Measurements from ENCODE around the gene EPS15.

EPS15 gene

GRCh38 chr1:51369171-51369570, 149.9 kb downstream of the EPS15 start:
- no peak for DNase-seq

DNA sequence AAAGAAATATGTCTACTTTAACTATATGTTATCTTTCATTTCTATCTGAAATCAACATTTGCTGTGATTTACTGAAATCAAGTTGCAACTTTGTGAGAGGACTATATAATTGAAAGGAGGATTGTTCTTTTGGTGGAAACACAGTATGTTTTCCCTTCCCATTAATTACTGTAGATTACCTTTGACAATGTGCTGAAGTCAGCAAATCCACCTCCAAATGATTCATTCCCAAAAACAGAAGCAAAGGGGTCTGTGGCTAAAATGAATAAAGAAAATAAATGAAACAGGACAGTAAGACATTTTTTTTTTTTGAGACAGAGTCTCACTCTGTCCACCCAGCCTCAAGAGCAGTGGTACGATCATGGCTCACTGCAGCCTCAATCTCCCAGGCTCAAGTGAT, 153.3 kb downstream of the EPS15 start:
- no peak for DNase-seq

GRCh38 chr1:51359879-51360278, 159.2 kb downstream of the EPS15 start:
- DNase-seq, result no peak

DNA sequence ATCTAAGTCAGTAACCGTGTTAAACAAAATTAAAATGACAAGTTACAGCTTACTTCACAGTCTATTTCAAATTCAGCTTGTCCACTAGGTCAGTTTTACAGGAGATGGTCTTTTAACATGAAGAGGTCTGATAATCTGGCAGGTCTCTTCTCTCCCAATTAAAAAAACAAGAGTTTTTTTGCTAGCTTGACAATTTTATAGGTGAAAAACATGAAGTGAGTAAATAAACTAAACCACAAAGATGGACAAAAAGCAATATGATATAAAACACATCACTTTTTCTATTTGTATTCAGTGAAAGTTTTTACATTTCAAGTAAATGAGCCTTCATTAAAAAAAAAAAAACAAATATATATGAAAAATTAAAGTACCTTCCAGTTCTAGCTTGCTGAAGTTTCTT, 163.7 kb downstream of the EPS15 start:
- DNase-seq, result no peak

GRCh38 chr1:51354416-51354815, 164.7 kb downstream of the EPS15 start:
- no peak for DNase-seq

- DNase-seq, result no peak
Measured at GRCh38 chr1:51351907-51352306, 167.2 kb downstream of the EPS15 start.

DNA sequence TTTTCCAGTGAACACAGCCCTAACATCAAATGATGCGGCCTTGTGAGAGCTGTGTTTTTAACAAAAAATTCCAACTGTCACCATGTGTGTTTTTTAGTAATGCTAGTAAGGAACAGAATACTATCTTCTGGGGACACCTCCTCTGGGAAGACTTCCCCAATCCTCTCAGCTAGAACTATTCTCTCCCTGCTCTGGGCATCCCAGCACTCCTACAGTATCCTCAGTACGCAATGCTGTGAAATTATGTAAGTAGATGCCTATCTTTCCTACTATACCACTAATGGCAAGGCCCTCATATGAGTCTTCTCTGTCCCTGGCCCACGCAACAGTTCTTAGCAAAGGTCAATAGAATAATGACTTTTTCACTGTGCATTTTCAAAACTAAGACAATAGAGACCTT, 169.2 kb downstream of the EPS15 start:
- no peak for DNase-seq

GRCh38 chr1:51348147-51348527, 170.9 kb downstream of the EPS15 start:
- no peak for DNase-seq

DNA sequence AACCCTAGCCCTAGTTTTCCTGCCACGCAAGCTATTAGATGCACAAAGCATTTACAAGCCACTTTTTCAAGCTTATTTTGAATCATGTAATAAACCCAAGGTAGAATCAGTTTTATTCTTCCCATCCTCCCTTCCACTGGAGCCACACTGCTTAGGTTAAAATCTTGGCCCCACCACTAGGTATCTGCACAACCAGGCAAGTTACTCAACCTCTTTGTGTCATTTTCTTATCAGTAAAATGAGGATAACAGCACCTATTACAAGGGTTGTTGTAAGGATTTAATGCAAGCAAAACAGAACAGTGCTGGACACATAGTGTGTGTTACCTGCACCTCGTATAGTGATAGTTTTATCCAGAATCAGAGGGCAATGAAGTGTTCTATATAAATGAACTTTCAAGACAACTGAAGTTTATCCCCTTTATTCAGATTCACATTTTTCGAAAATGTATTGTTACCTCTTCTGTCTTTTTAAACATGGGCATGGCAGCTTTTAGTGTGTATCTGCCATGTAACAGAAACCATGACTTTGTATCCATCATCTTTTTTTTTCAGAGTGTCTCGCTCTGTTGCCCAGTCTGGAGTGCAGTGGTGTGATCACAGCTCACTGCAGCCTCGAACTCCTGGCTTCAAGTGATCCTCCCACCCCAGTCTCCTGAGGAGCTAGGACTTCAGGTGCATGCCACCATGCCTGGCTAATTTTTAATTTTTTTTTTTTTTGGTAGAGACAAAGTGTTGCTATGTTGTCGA, 171.5 kb downstream of the EPS15 start:
- no peak for DNase-seq

GRCh38 chr1:51346086-51346942, 172.8 kb downstream of the EPS15 start:
- peak; percentile 36 for DNase-seq

GRCh38 chr1:51345300-51345687, 173.8 kb downstream of the EPS15 start:
- peak; percentile 44 for DNase-seq

DNA sequence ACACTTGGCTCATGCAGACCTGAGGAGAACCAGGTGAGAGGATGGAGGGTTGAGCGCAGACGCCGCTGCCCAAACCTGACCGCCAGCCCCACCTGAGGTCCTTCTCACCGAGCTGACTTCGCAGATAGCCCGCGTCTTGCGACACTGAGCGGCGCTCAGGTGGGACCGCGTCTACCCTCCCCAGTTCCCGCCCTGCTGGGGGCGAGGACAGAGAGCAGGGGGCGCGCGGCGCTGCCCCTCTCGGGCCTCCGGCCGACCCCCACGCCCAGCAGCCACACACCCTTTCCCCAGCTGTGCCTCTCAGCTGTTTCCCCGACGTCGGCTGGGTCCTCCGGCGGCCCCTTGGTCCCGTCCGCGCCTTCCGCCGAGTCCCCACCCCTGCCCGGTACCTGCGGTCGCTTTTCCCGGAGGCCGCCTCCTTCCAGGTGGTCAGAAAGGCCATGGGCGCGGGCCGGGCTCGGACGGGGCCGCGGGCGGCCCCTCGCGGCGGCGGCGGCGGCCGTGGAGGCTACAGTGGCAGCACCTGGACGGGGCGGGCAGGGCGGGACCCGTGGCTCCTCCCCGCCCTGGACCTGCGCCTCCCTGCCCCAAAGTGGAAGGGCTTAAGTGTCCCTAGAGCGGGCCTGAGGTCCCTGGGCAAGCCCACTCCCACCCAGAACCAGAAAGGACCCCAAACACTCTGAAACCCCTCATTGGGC, 174.3 kb downstream of the EPS15 start:
- DNase-seq, result peak; percentile 53

DNA sequence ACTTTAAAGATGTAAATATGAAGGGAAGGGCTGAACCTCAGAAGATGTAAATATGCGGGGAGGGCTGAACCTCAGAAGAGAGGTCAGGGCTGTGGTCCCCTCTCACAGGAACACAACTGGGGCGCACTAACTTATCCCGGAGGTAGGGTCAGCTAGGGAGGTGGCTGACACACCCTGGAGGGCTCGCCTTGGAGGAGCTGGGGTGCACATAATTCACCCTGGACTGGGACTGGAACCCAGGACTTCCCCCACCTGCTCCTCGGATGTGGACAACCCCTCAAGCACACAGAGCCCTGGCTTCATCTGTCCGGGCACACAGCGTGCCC, 174.8 kb downstream of the EPS15 start:
- DNase-seq, result peak; percentile 46

DNA sequence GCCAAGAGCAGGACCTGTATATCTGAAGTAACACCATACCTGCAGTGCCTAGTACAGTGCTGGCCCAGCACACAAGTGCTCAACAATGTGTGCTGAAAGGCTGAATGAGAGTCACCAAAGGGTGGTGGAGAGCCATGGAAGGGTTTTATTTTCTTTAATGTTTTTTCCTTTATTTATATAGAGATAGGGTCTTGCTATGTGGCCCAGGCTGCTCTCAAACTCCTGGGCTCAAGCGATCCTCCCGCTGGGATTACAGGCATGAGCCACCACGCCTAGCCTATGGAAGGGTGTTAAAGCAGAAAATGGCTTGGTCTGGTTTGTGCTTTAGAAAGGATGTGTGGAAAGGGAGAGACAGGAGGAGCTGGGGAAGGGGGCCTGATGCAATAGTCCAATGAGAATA, 175.4 kb downstream of the EPS15 start:
- DNase-seq, result peak; percentile 41

- peak; percentile 35 for DNase-seq
Measured at GRCh38 chr1:51342591-51343206, 176.4 kb downstream of the EPS15 start.

GRCh38 chr1:51341876-51342496, 177.1 kb downstream of the EPS15 start:
- DNase-seq, result peak; percentile 40

- no peak for DNase-seq
Measured at GRCh38 chr1:51340380-51340779, 178.7 kb downstream of the EPS15 start.

GRCh38 chr1:51336711-51337110, 182.4 kb downstream of the EPS15 start:
- DNase-seq, result peak; percentile 30

GRCh38 chr1:51336004-51336403, 183.1 kb downstream of the EPS15 start:
- DNase-seq, result peak; percentile 26

GRCh38 chr1:51331206-51332100, 187.6 kb downstream of the EPS15 start:
- no peak for DNase-seq

GRCh38 chr1:51330331-51331201, 188.5 kb downstream of the EPS15 start, which contains the start of gene TTC39A:
TTC39A (minus strand) TSS chr1:51330562; CDS start chr1:51330477, 85 bp downstream.
- DNase-seq, result no peak

Data from activated CD8-positive, alpha-beta memory T cell treated with anti-CD3 and anti-CD28 coated beads, Interleukin-2, amount 50 U/mL, for 48 hours (primary cell).